Head of caudate nucleus (tissue), 42 donors: Measurements from ENCODE around the gene OSBPL7.
"Not testable (repeated sequence)": the region's sequence is repeated elsewhere in the genome, so short reads cannot be mapped to it uniquely, and the experiment has no call there.

Source experiments
- DNase-seq, 42 donors: peaks; one replicate each; pipeline versions ENCODE4 v3.0.0 to v3.0.0-alpha.2; 2020 to 2021; ENCODE audit warnings: mixed read lengths in 7 of 42
- intact Hi-C: fragments of 100-400 bp; cut with DNase I; formaldehyde crosslinking; loops from one replicate; pipeline ENCODE4 v1.15.0; 2022

OSBPL7 gene

GRCh38 chr17:47792457-47792856 is 29.1 kb downstream of the OSBPL7 start:
- intact Hi-C loops, result no loop called here

GRCh38 chr17:47791025-47791424 is 30.6 kb downstream of the OSBPL7 start:
- intact Hi-C loops, result no loop called here
- peak in 1 of 42 donors; percentile 19 for DNase-seq

More at GRCh38 chr17:47792457-47792856, 29.1 kb downstream of the OSBPL7 start:
- DNase-seq, result no peak

- peak; percentile 16 to 79 (median 54) for DNase-seq
- intact Hi-C loops, result no loop called here
Observed at GRCh38 chr17:47789611-47790561, 31.7 kb downstream of the OSBPL7 start.

DNA sequence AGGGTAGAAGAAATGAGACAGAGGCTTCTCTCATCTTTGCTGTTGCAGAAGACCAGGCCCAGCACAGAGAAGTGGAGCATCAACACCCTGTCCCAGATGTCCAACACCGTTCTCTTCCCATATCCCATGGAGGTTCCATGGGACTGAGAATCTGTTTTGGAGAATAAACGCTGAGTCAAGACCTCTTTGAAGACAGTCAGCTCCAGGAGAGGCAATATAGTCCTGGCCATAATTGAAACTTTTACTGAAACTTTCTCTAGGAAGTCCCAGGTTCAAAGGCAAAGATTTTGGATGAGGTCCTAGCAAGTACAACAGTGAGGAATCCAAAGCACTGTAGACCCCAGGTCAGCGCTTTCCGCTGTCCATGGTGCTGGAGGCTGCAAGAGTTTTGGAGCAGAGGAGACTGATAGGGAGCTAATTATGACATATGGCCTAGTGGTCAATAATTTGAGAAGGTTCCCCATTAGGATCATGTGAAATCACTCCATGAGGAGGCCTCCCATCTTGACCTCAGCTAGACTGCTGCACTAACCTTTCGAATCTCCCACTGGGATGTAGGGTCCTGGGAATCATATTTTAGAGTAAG is 36.0 kb downstream of the OSBPL7 start:
- no peak for DNase-seq
- intact Hi-C loops, result no loop called here

GRCh38 chr17:47781397-47781796 is 40.2 kb downstream of the OSBPL7 start:
- DNase-seq, result no peak
- intact Hi-C loops, result no loop called here

GRCh38 chr17:47778184-47778635 is 43.4 kb downstream of the OSBPL7 start:
- intact Hi-C loops, result no loop called here
- peak in 1 of 42 donors; percentile 32 for DNase-seq

- DNase-seq, result peak in 7 of 42 donors; percentile 4 to 53 (median 16)
- intact Hi-C loops, result no loop called here
Observed at GRCh38 chr17:47776330-47777197, 45.0 kb downstream of the OSBPL7 start.

GRCh38 chr17:47774987-47775580 is 46.5 kb downstream of the OSBPL7 start:
- peak in 1 of 42 donors; percentile 8 for DNase-seq
- intact Hi-C loops, result no loop called here

DNA sequence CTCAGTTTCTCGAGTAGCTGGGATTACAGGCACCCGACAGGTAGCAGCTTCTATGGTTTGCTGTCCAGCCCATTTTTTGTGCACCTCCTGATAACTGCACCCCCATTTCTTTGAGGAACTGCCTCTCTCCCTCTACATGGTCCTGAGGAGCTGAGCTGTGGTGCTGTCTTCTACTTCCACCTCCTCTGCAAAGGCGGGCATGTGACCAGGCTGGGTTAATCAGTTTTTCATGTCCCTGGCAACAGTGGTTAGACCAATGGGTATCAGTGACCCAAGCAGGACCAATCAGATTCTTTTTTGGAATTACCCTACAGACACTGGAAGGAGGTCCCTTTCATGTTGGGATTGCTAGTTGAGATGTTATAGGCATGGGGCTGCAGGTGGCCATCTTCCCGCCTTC is 47.3 kb downstream of the OSBPL7 start:
- intact Hi-C loops, result no loop called here
- peak in 1 of 42 donors; percentile 12 for DNase-seq

GRCh38 chr17:47773649-47774048 is 47.9 kb downstream of the OSBPL7 start:
- DNase-seq, result peak in 1 of 42 donors; percentile 14
- intact Hi-C loops, result not testable (repeated sequence)

- intact Hi-C loops, result no loop called here
- no peak for DNase-seq
Observed at GRCh38 chr17:47763913-47764582, 57.5 kb downstream of the OSBPL7 start.

- intact Hi-C loops, result no loop called here
- DNase-seq, result peak in 1 of 42 donors; percentile 9
Observed at GRCh38 chr17:47762728-47763127, 58.9 kb downstream of the OSBPL7 start.

DNA sequence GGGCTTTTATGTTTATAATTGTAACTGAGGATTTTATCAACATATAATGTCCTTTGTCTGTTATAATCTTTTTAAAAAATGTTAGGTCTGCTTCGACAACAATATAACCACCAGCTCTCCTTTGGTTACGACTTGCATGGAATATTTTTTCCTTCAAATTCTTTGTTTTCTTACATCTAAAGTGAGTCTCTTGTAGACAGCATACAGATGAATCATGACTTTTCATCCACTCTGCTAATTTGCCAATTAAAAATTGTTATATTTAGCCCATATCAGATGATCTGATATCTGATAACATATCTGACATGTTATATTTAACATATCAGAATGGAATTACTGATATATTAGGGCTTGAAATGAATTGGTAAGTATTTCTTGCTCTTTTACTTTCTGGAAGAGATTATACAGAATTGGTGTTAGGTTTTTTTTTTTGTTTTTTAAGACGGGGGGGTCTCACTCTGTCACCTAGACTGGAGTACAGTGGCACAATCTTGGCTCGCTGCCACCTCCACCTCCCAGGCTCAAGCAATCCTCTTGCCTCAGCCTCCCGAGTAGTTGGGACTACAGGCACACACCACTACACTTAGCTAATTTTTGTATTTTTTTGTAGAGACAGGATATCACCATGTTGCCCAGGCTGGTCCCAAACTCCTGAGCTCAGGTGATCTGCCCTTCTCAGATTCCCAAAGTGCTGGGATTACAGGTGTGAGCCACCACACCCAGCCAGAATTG is 61.0 kb downstream of the OSBPL7 start:
- peak in 1 of 42 donors; percentile 26 for DNase-seq

DNA sequence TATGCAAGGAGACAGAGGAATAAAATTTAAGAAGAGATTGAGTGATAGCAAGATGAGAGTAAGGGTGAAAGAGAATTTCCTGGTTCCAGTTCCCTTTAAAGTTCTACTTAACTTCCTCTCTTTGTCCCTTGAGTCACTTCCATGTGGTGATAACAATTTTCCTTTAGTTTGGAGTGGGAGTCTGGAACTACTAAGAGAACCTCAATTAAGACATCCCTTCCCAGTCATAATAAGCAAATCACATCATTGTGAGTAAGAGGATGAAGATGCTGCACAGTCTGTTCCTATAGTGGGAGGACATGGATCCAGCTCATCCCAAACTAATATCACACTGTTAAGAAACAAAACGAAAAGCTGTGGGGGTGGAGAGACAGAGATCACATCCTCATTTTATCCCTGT is 64.2 kb downstream of the OSBPL7 start:
- DNase-seq, result peak in 1 of 42 donors; percentile 4
- intact Hi-C loops, result no loop called here

More for the DNA sequence above, 61.0 kb downstream of the OSBPL7 start:
- intact Hi-C loops, result no loop called here
